HL-60 (cell line): ENCODE results near the gene DUSP7.
A peak's percentile ranks its signal among the peaks of the same experiment; 100 is the strongest.

Experiments
- DNase-seq, 2 experiments: peaks; one replicate each; pipeline ENCODE4 v3.0.0-alpha.2; 2010 to 2020; ENCODE audit warnings: low read depth in 1 of 2, low spot score in 1 of 2
- H3K27ac ChIP-seq: fragments of 250-450 bp; sonication (Bioruptor Pico); replicated peaks from 2 replicates; pipeline ENCODE4 v1.5.1; 2020; ENCODE audit warnings: mild to moderate bottlenecking, moderate library complexity
- H3K27me3 ChIP-seq: fragments of 250-450 bp; sonication (Bioruptor Pico); 2 replicates; pipeline ENCODE4 v1.5.1; 2021; ENCODE audit warnings: mild to moderate bottlenecking, moderate library complexity; ENCODE audit not compliant: insufficient read depth, poor library complexity, severe bottlenecking
- H3K4me3 ChIP-seq: replicated peaks from 2 replicates; pipeline ENCODE4 v1.5.1; 2011; ENCODE audit warnings: mild to moderate bottlenecking, control low read depth, low read length; ENCODE audit not compliant: insufficient read depth
- CTCF ChIP-seq: IDR thresholded peaks from one replicate; pipeline ENCODE4 v1.5.1; 2011; ENCODE audit warnings: low read length, control low read depth, inconsistent platforms; ENCODE audit not compliant: insufficient read depth
- GABPA ChIP-seq: IDR thresholded peaks from 2 replicates; pipeline ENCODE4 v1.6.1; 2012; ENCODE audit warnings: low read depth
- POLR2AphosphoS5 ChIP-seq: IDR thresholded peaks from 2 replicates; pipeline ENCODE4 v1.6.1; 2012; ENCODE audit warnings: low read depth
- REST ChIP-seq: IDR thresholded peaks from 2 replicates; pipeline ENCODE4 v1.6.1; 2012; ENCODE audit warnings: low read depth; ENCODE audit not compliant: insufficient replicate concordance
- SPI1 ChIP-seq: IDR thresholded peaks from 2 replicates; pipeline ENCODE4 v1.6.1; 2012; ENCODE audit warnings: low read depth, mild to moderate bottlenecking, borderline replicate concordance

Gene DUSP7

GRCh38 chr3:52057812-52058495, 1.6 kb upstream of the DUSP7 start:
- TF ChIP-seq POLR2AphosphoS5 (no peak), CTCF (no peak), REST (no peak), GABPA (no peak), SPI1 (no peak)
- no peak for DNase-seq
- H3K27me3 ChIP-seq = no peaks in the 10 kb centered on the region
- peak overlapping the region; percentile 29 for H3K4me3 ChIP-seq
- no peak overlapping the region for H3K27ac ChIP-seq

GRCh38 chr3:52056968-52057811, 819 bp upstream of the DUSP7 start:
- 0 out of 2 replicates have a peak, but pooled peaks have one; percentile 34 for TF ChIP-seq POLR2AphosphoS5
- peak; percentile 55; the same call in 1 of the 2 replicates for TF ChIP-seq SPI1
- no peak for TF ChIP-seq REST
- H3K4me3 ChIP-seq = peak overlapping the region; percentile 63
- H3K27me3 ChIP-seq = no peaks in the 10 kb centered on the region
- peak overlapping the region; percentile 88 for H3K27ac ChIP-seq
- DNase-seq = peak; percentile 98 to 100

GRCh38 chr3:52055537-52056351, 627 bp downstream of the DUSP7 start:
- Histone ChIP-seq H3K27me3 (no peaks in the 10 kb centered on the region), H3K27ac (peak overlapping the region; percentile 85), H3K4me3 (peak overlapping the region; percentile 62)
- DNase-seq = peak; percentile 45 to 51
- TF ChIP-seq REST (no peak), POLR2AphosphoS5 (0 out of 2 replicates have a peak, but pooled peaks have one; percentile 25)
